ENCODE measurements around the gene GABBR2.

DNA sequence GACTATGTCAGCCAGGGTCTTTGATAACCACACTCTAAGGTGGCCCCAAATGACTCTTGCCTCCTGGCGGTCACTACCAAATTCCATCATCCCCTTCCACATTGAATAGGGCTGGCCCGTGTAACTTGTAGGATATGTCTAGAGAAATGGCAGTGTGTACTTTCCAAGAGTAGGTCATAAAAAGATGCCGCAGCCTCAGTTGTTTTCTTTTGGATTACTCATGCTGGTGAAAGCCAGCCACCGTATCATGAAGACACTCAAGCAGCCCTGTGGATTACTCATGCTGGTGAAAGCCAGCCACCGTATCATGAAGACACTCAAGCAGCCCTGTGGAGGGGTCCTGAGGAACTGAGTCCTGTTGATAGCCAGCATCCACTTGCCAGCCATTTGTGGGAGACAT is 281.2 kb downstream of the GABBR2 start:
- TF ChIP-seq, protein P1, sequence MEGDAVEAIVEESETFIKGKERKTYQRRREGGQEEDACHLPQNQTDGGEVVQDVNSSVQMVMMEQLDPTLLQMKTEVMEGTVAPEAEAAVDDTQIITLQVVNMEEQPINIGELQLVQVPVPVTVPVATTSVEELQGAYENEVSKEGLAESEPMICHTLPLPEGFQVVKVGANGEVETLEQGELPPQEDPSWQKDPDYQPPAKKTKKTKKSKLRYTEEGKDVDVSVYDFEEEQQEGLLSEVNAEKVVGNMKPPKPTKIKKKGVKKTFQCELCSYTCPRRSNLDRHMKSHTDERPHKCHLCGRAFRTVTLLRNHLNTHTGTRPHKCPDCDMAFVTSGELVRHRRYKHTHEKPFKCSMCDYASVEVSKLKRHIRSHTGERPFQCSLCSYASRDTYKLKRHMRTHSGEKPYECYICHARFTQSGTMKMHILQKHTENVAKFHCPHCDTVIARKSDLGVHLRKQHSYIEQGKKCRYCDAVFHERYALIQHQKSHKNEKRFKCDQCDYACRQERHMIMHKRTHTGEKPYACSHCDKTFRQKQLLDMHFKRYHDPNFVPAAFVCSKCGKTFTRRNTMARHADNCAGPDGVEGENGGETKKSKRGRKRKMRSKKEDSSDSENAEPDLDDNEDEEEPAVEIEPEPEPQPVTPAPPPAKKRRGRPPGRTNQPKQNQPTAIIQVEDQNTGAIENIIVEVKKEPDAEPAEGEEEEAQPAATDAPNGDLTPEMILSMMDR (IDR thresholded peaks at IDR 0.05) = no peak
- no peak for TF ChIP-seq POLR2A (IDR thresholded peaks at IDR 0.05)

All from uterus (tissue), 2 donors.